Measurements from ENCODE around the gene ABTB2. TPM values are rescaled to one million over a fixed set of nuclear protein-coding genes. Genes with fewer than 3 reads are reported as not detected.
A peak's percentile ranks its signal among the peaks of the same experiment; 100 is the strongest.

ABTB2 gene
- total and polyA plus RNA-seq, 9 of the 15 experiments (the other 6 are each of a cell fraction or from before 2014, with no cell fraction given), result 0.03 to 0.18 (median 0.12) TPM; not detected in 2

DNA sequence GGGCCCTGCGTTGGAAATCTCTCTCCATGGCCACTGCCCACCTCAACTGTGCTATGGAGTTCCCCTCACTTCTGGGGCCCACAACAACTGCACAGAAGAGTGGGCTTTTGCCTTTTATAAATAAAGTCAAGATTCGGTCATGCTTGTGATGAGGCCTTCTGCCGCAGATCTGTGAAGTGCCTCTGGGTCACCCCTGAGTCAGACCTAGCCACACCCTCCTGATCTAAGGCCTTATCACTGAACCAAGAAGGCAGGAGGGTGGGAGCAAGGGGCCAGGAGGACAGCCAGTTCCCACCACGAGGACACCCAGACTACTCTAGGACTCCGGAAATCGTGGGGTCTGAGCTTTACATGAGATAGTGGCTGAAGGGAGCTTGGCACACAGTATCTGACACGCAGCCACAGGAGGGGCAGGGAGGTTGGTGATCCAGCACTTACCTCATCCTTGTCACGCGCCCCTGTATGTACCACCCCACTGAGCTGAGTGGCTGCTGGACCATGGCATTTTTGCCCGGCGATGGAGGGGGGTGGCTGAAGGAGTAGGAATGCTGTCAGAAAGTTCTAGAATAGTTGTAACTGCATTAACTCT, 115.7 kb downstream of the ABTB2 start (continued):
- no peak for TF ChIP-seq ZNF41 (CRISPR knock-in tag; conservative IDR thresholded peaks at IDR 0.05)
- TF ChIP-seq SREBF2 (CRISPR knock-in tag; IDR thresholded peaks at IDR 0.05), result no peak
- TF ChIP-seq YBX1 (IDR thresholded peaks at IDR 0.05), result no peak
- no peak for TF ChIP-seq ZNF197 (CRISPR knock-in tag; IDR thresholded peaks at IDR 0.05; ENCODE audit: low read depth)
- TF ChIP-seq JUN (IDR thresholded peaks at IDR 0.05; ENCODE audit: borderline replicate concordance, low read depth, low read length), result peak; percentile 65; the same call in 1 of the 2 replicates
- TF ChIP-seq JUN (CRISPR knock-in tag; IDR thresholded peaks at IDR 0.05; ENCODE audit: borderline replicate concordance), result no peak
- TF ChIP-seq, protein P1, sequence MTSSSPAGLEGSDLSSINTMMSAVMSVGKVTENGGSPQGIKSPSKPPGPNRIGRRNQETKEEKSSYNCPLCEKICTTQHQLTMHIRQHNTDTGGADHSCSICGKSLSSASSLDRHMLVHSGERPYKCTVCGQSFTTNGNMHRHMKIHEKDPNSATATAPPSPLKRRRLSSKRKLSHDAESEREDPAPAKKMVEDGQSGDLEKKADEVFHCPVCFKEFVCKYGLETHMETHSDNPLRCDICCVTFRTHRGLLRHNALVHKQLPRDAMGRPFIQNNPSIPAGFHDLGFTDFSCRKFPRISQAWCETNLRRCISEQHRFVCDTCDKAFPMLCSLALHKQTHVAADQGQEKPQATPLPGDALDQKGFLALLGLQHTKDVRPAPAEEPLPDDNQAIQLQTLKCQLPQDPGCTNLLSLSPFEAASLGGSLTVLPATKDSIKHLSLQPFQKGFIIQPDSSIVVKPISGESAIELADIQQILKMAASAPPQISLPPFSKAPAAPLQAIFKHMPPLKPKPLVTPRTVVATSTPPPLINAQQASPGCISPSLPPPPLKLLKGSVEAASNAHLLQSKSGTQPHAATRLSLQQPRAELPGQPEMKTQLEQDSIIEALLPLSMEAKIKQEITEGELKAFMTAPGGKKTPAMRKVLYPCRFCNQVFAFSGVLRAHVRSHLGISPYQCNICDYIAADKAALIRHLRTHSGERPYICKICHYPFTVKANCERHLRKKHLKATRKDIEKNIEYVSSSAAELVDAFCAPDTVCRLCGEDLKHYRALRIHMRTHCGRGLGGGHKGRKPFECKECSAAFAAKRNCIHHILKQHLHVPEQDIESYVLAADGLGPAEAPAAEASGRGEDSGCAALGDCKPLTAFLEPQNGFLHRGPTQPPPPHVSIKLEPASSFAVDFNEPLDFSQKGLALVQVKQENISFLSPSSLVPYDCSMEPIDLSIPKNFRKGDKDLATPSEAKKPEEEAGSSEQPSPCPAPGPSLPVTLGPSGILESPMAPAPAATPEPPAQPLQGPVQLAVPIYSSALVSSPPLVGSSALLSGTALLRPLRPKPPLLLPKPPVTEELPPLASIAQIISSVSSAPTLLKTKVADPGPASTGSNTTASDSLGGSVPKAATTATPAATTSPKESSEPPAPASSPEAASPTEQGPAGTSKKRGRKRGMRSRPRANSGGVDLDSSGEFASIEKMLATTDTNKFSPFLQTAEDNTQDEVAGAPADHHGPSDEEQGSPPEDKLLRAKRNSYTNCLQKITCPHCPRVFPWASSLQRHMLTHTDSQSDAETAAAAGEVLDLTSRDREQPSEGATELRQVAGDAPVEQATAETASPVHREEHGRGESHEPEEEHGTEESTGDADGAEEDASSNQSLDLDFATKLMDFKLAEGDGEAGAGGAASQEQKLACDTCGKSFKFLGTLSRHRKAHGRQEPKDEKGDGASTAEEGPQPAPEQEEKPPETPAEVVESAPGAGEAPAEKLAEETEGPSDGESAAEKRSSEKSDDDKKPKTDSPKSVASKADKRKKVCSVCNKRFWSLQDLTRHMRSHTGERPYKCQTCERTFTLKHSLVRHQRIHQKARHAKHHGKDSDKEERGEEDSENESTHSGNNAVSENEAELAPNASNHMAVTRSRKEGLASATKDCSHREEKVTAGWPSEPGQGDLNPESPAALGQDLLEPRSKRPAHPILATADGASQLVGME (CRISPR knock-in tag; IDR thresholded peaks at IDR 0.05), result no peak
- TF ChIP-seq CBX5 (IDR thresholded peaks at IDR 0.05; ENCODE audit: borderline replicate concordance, low read depth), result no peak
- TF ChIP-seq, protein P2, sequence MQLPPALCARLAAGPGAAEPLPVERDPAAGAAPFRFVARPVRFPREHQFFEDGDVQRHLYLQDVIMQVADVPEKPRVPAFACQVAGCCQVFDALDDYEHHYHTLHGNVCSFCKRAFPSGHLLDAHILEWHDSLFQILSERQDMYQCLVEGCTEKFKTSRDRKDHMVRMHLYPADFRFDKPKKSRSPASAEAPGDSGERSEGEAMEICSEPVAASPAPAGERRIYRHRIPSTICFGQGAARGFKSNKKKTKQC (CRISPR knock-in tag; IDR thresholded peaks at IDR 0.05), result no peak
- 0 out of 2 replicates have a peak, but pooled peaks have one; percentile 64 for TF ChIP-seq FOXK1 (CRISPR knock-in tag; IDR thresholded peaks at IDR 0.05; ENCODE audit: borderline replicate concordance)
- no peak; a peak in 1 of 4 replicates for TF ChIP-seq MAZ (CRISPR knock-in tag; conservative IDR thresholded peaks at IDR 0.05 in 1 of 2, IDR thresholded peaks at IDR 0.05 in 1 of 2)
- no peak for TF ChIP-seq FOXA3 (CRISPR knock-in tag; conservative IDR thresholded peaks at IDR 0.05 in 1 of 2, IDR thresholded peaks at IDR 0.05 in 1 of 2)
- no peak for TF ChIP-seq TEAD2 (tag; IDR thresholded peaks at IDR 0.05)
- TF ChIP-seq HNRNPH1 (optimal IDR thresholded peaks at IDR 0.05; ENCODE audit: low read depth, low read length), result no peak
- TF ChIP-seq ZNF23 (CRISPR knock-in tag; IDR thresholded peaks at IDR 0.05), result no peak
- TF ChIP-seq PURB (CRISPR knock-in tag; IDR thresholded peaks at IDR 0.05; ENCODE audit: low read depth), result no peak
- no peak for TF ChIP-seq ETV1 (tag; conservative IDR thresholded peaks at IDR 0.05; ENCODE audit: low read depth)
- peak; percentile 78 for TF ChIP-seq SMARCA4 (IDR thresholded peaks at IDR 0.05)
- no peak for TF ChIP-seq SMAD1 (IDR thresholded peaks at IDR 0.05; ENCODE audit: low read depth, low read length, partially characterized antibody)

All from K562 (cell line).